Occipital lobe (tissue), 2 donors: ENCODE measurements around the gene NEU4. TPM values are rescaled to one million over a fixed set of nuclear protein-coding genes. Genes with fewer than 3 reads are reported as not detected.
"Not testable (repeated sequence)": the region's sequence is repeated elsewhere in the genome, so short reads cannot be mapped to it uniquely, and the experiment has no call there.

ENCODE experiments used
- DNase-seq: peaks from one replicate; lab custom pipeline; 2025; lab: John Stamatoyannopoulos, UW
- total RNA-seq: library from RNA; depleted of rRNA; stranded (reverse); fragments of >200 nt; gene quantifications from one replicate; pipeline ENCODE4 v1.2.3, GENCODE V29; 2014

Gene NEU4
- total RNA-seq, 1 donor from 2014 or later = 0.31 TPM

DNA sequence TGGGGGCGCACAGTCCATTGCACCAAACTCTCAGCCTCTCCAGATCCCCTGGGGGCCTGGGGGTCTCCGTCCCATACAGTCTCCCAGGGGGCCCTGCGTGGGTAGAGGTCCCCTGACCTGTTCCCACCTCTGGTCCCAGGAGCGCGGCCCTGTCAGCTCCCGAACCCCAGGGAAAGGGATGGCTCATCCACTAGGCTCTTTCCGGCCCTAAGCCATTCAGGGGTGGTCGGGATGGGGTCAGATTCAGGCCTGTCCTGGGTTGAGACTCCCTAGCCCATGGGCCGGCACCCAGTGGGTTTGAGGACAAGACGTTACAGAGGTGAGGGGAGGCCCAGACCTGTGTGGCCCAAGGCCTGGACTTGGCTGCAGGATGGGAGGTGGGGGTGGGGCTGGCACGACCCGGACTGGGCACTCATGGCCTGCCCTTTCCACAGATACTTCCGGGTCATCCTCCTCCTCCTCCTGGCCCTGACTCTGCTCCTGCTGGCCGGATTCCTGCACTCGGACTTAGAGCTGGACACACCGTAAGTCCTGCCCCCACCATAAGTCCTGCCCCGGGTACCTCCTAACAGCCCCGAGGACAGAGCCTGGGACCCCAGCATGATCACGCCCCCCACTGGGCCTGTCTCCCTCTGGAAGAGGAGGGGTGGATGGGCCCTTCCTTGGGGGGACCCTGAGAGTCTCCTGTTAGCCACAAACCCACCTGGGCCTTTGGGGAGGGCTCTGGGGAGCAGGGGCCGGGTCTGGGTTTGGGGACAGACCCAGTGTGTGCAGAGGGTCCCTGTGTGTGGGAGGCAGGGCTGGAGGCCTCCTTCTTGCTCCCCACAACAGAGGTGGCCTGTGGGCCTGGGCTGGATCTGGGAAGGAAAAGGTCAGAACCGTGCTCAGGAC lies 10.1 kb upstream of the NEU4 start:
- DNase-seq = no peak

GRCh38 chr2:241799522-241800197 lies 9.3 kb upstream of the NEU4 start:
- DNase-seq = no peak

DNA sequence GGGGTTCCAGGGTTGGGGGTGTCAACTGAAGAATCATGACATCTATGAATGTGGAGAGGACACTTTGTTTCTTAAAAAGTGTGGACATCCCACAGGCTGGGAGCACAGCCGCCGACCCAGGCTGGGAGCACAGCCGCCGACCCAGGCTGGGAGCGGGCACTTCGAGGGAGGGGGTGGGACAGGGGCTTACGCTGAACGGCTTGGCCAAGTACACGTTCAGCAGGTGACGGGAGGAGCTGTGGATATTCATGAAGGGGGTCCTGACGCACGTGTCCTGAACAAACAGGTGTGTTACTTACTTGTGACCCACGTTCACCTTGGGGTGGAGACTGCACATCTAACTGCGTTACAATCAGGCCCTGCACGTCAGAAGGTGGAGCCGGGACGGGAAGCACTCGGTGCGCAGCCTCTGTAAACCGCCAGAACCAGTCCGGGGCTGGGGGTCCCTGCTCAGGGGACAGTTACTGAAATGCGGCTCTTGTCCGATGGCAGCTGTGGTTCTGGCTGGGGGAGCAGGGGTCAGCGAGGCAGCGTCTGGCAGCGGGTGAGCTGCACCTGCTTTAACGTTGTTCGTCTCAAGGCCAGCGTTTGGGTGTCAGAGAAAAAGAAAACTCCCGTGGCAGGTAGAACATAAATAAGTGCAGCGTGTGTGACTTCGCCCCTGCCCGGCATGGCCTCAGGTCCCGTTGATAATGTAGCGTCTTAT lies 8.6 kb upstream of the NEU4 start:
- DNase-seq = not testable (repeated sequence)

GRCh38 chr2:241801611-241802420 lies 7.2 kb upstream of the NEU4 start:
- DNase-seq = no peak

- DNase-seq = no peak
These were observed 6.3 kb upstream of the NEU4 start for GRCh38 chr2:241802421-241803318.

DNA sequence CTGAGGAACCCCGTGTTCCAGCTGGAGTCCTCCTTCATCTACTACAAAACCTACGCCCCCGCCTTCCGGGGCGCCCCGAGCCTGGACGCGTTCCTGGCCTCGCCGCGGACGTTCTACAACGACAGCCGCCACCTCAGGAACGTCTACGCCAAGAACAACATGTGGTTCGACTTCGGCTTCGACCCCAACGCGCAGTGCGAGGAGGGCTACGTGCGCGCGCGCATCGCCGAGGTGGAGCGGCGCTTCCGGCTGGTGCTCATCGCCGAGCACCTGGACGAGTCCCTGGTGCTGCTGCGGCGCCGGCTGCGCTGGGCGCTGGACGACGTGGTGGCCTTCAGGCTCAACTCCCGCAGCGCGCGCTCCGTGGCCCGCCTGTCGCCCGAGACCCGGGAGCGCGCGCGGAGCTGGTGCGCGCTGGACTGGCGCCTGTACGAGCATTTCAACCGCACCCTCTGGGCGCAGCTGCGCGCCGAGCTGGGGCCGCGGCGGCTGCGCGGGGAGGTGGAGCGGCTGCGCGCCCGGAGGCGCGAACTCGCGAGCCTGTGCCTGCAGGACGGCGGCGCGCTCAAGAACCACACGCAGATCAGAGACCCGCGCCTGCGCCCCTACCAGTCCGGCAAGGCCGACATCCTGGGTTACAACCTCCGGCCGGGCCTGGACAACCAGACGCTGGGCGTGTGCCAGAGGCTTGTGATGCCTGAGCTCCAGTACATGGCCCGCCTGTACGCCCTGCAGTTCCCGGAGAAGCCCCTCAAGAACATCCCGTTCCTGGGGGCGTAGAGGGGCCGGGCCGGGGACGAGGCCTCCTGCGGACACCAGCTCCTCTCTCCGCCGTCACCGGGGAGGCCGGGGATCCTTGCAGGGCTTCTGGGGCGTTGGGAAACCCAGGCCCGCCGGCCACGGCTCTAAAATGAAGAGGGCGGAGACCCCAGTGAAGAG lies 5.3 kb upstream of the NEU4 start:
- DNase-seq = peak; percentile 69

- no peak for DNase-seq
These were observed 4.4 kb upstream of the NEU4 start for GRCh38 chr2:241804326-241805229.

GRCh38 chr2:241806217-241806616 lies 2.8 kb upstream of the NEU4 start:
- DNase-seq = not testable (repeated sequence)

GRCh38 chr2:241808051-241808720 lies 807 bp upstream of the NEU4 start:
- no peak for DNase-seq

- no peak for DNase-seq
These were observed 652 bp downstream of the NEU4 start for GRCh38 chr2:241809383-241810306.

- DNase-seq = no peak
These were observed 1.6 kb downstream of the NEU4 start for GRCh38 chr2:241810307-241811200.

DNA sequence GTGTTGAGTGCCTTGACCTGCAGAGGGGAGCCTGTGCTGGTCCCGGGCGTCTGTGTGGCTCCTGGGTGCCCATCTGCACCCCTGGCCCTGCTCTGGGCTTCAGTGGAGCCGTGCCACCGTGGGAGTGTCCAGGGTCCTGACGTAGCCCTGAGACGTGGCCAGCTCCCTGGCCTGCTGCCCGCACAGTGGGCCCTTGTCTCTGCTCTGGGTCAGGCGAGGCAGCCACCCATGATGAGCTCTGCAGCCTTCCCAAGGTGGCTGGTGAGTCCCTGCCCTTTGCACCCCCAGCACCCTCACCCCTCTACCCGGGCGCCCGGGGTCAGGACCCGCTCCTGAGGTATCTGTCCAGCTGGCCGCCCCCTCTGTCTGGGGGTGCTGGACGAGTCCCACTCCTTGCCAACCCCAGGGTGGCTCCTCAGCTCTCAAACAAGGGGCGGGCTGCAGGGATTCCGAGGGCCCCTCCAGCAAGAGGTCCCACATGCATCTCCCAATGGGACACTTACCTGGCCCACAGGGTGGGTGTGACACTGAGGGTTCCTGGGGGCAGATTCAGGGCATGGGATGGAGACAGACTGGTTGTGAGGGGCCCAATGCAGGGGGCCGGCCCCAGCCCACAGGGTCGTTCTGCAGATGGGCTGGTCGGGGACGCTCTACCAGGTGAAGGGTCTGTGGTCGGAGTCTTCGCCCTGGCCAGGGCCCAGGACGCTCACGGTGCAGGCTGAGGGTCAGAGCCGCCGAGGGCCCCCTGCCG lies 2.4 kb downstream of the NEU4 start:
- no peak for DNase-seq

DNA sequence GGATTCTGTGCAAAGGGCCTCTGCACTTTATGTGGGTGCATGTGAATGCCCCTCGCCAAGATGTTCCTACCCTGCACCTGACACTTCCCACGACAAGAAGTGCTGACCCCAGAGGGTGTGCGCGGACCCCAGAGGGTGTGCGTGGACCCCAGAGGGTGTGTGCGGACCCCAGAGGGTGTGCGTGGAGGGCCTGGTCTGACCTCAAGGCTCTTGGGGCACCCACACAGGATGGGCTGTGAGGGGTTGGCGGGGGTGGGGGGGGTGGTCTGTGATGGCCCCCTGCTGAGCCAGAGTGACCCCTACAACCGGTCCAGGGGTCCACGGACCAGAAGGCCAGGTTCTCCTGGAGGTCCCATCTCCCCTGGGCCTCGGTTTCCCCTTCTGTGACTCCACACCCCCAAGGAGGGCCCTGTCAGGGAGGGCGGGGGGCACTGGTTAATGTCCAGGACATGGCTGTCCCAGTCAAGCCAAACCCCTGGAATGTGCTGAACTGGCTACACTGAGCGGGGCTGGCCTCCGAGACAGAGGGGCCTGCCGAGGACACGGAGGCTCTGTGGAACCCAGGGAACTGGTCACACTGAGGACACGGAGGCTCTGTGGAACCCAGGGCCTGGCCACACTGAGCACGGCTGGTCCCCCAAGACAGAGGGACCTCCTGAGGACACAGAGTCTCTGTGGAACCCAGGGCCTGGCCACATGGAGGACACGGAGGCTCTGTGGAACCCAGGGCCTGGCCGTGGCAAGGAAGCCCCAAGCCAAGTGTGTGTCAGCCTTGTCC lies 3.1 kb downstream of the NEU4 start:
- no peak for DNase-seq
